A673 (cell line): Measurements from ENCODE around the gene FNDC3B. TPM values are rescaled to one million over a fixed set of nuclear protein-coding genes. Genes with fewer than 3 reads are reported as not detected.

ENCODE experiments used
- BruUV-seq: library from RNA; stranded (reverse); fragments of 400-500 nt; replicated peaks from 2 replicates; lab custom pipeline; 2021; lab: Mats Ljungman, UMichigan
- CTCF ChIA-PET: fragments of 300-600 bp; sonication (Branson Sonifier 250); formaldehyde crosslinking; loops from one replicate; lab custom pipeline; 2022; ENCODE audit warnings: antibody characterized with exemption; lab: Charles Lee
- POLR2A ChIA-PET: fragments of 300-600 bp; sonication (Branson Sonifier 250); formaldehyde crosslinking; loops from one replicate; lab custom pipeline; 2022; ENCODE audit warnings: antibody characterized with exemption; ENCODE audit not compliant: low non-redundant PET; lab: Charles Lee
- DNase-seq: peaks from one replicate; pipeline ENCODE4 v3.0.0-alpha.2; 2015; ENCODE audit warnings: low spot score
- H3K27ac ChIP-seq: fragments of 200-600 bp; sonication (generic); 2 replicates; pipeline ENCODE4 v1.5.1; 2016; ENCODE audit warnings: mixed run types, low read depth, mild to moderate bottlenecking, mixed read lengths, antibody characterized with exemption, low read length; ENCODE audit not compliant: poor library complexity, severe bottlenecking
- H3K27me3 ChIP-seq: fragments of 200-600 bp; sonication (generic); replicated peaks from 2 replicates; pipeline ENCODE4 v1.6.1; 2017; ENCODE audit warnings: mixed run types, low read depth, mild to moderate bottlenecking, mixed read lengths, antibody characterized with exemption, low read length; ENCODE audit not compliant: insufficient read depth, poor library complexity
- H3K36me3 ChIP-seq: fragments of 200-600 bp; sonication (generic); 2 replicates; pipeline ENCODE4 v1.6.1; 2016; ENCODE audit warnings: mixed run types, mild to moderate bottlenecking, mixed read lengths, antibody characterized with exemption, low read length; ENCODE audit not compliant: insufficient read depth, poor library complexity, severe bottlenecking
- H3K4me1 ChIP-seq: fragments of 200-600 bp; sonication (generic); 2 replicates; pipeline ENCODE4 v1.6.1; 2017; ENCODE audit warnings: mixed run types, mild to moderate bottlenecking, mixed read lengths, antibody characterized with exemption, low read length; ENCODE audit not compliant: insufficient read depth, poor library complexity, severe bottlenecking
- H3K4me3 ChIP-seq: fragments of 200-600 bp; sonication (generic); 2 replicates; pipeline ENCODE4 v1.5.1; 2016; ENCODE audit warnings: low read depth, mixed run types, mild to moderate bottlenecking, mixed read lengths, low read length; ENCODE audit not compliant: poor library complexity, severe bottlenecking
- H3K9me3 ChIP-seq: fragments of 200-600 bp; sonication (generic); 2 replicates; pipeline ENCODE4 v1.6.1; 2016; ENCODE audit warnings: mixed run types, low read depth, mild to moderate bottlenecking, mixed read lengths, antibody characterized with exemption, low read length; ENCODE audit not compliant: poor library complexity, severe bottlenecking
- CTCF ChIP-seq: fragments of 300-800, 200-600 bp; sonication (generic); conservative IDR thresholded peaks from 2 replicates; pipeline ENCODE4 v1.5.1; 2017; ENCODE audit warnings: low read depth, mild to moderate bottlenecking, antibody characterized with exemption, low read length, moderate library complexity, mixed read lengths
- EZH2 ChIP-seq: fragments of 200-600 bp; sonication (generic); IDR thresholded peaks from 2 replicates; pipeline ENCODE4 v1.6.1; 2017; ENCODE audit warnings: borderline replicate concordance, low read depth, mild to moderate bottlenecking, mixed read lengths, antibody characterized with exemption, low read length; ENCODE audit not compliant: poor library complexity, severe bottlenecking
- intact Hi-C: fragments of 100-400 bp; cut with micrococcal nuclease; formaldehyde crosslinking; loops from one replicate; pipeline ENCODE4 v1.10.0; 2022; ENCODE audit not compliant: unreplicated experiment
- total RNA-seq: library from RNA; stranded (reverse); gene quantifications from 2 replicates; pipeline ENCODE4 v1.2.3, GENCODE V29; 2021

Gene FNDC3B
- total RNA-seq, 1 experiment from 2014 or later = 50.8 TPM

- Histone ChIP-seq H3K9me3 (no peaks in the 10 kb centered on the region), H3K4me1 (peaks cover 4% of the 10 kb centered on the region), H3K27ac (no peak overlapping the region), H3K27me3 (no peaks in the 10 kb centered on the region), H3K4me3 (no peak overlapping the region), H3K36me3 (no peaks in the 10 kb centered on the region)
- BruUV-seq = no TSS peak
- DNase-seq = no peak
- CTCF ChIA-PET = no interaction called here
- POLR2A ChIA-PET = no interaction called here
- intact Hi-C loops = no loop called here
- TF ChIP-seq EZH2 (no peak), CTCF (no peak)
Measured at GRCh38 chr3:172328282-172328681, 288.9 kb downstream of the FNDC3B start.

DNA sequence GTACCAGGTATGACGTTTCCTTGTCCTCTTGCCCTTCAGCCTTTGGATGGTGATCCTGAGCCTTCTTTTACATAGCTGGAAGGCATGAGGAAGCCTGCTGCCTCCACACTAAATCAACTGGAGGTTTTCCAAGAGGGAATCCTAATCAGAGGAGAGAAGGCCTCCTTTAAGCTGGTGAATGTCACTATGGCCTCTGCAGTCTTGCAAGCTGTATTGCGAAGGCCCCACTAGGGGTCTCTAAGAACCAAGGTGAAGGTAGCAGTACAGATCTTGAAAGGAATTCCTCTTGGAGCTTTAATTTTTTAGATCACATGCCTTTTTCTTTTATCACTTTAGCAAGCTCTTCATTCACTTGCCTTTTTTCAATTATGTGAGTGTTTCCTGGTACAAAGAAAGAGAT is 289.7 kb downstream of the FNDC3B start:
- no peak for DNase-seq
- intact Hi-C loops = no loop called here
- TF ChIP-seq CTCF (0 out of 2 replicates have a peak, but pooled peaks have one; percentile 19), EZH2 (no peak)
- H3K4me3 ChIP-seq = no peak overlapping the region
- no TSS peak for BruUV-seq
- peaks cover 4% of the 10 kb centered on the region for H3K4me1 ChIP-seq
- H3K9me3 ChIP-seq = no peaks in the 10 kb centered on the region
- ChIA-PET POLR2A (no interaction called here), CTCF (no interaction called here)
- peaks cover 5% of the 10 kb centered on the region for H3K36me3 ChIP-seq
- H3K27ac ChIP-seq = no peak overlapping the region
- no peaks in the 10 kb centered on the region for H3K27me3 ChIP-seq

- DNase-seq = no peak
- BruUV-seq = no TSS peak
- ChIA-PET CTCF (no interaction called here), POLR2A (no interaction called here)
- peaks cover 5% of the 10 kb centered on the region for H3K36me3 ChIP-seq
- no peak overlapping the region for H3K4me3 ChIP-seq
- no peaks in the 10 kb centered on the region for H3K9me3 ChIP-seq
- TF ChIP-seq EZH2 (no peak), CTCF (no peak)
- no peaks in the 10 kb centered on the region for H3K27me3 ChIP-seq
- no peak overlapping the region for H3K27ac ChIP-seq
- peaks cover 4% of the 10 kb centered on the region for H3K4me1 ChIP-seq
- intact Hi-C loops = loop anchor here (5.0 kb wide), 3 partner anchors 147 to 337 kb away; partner anchors contain the start of gene FNDC3B
Measured at GRCh38 chr3:172330413-172330812, 291.0 kb downstream of the FNDC3B start.
